ENCODE data around the gene SLC25A13. TPM values are rescaled to one million over a fixed set of nuclear protein-coding genes. Genes with fewer than 3 reads are reported as not detected.

SLC25A13 gene
- total RNA-seq, 1 donor from 2014 or later: 28.5 TPM

DNA sequence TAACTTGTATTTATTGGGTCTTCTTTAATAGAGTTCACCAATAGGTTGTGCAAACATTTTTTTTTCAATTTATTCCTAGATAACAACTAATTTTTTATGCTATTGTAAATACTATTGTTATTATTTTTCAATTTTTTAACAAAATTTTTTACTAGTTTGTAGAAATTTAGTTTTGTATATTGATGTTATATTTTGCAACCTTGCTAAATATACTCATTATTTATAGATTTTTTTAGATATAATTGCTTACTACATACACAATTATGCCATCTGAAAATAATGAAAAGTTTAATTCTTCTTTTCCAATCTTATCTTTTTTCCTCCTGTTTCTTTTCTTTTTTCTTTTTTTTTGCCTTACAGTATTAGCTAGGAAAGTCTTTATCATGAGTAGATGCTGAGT is 216.9 kb downstream of the SLC25A13 start:
- peaks cover 2% of the 10 kb centered on the region for H3K9me3 Mint-ChIP-seq
- no peak for ATAC-seq (ENCODE audit: low read depth)
- H3K36me3 Mint-ChIP-seq (ENCODE audit: low read depth): no peaks in the 10 kb centered on the region
- intact Hi-C loops (cut with micrococcal nuclease): no loop called here
- CTCF ChIA-PET: no interaction called here
- no peaks in the 10 kb centered on the region for H3K27me3 Mint-ChIP-seq
- TF ChIP-seq, protein P1, sequence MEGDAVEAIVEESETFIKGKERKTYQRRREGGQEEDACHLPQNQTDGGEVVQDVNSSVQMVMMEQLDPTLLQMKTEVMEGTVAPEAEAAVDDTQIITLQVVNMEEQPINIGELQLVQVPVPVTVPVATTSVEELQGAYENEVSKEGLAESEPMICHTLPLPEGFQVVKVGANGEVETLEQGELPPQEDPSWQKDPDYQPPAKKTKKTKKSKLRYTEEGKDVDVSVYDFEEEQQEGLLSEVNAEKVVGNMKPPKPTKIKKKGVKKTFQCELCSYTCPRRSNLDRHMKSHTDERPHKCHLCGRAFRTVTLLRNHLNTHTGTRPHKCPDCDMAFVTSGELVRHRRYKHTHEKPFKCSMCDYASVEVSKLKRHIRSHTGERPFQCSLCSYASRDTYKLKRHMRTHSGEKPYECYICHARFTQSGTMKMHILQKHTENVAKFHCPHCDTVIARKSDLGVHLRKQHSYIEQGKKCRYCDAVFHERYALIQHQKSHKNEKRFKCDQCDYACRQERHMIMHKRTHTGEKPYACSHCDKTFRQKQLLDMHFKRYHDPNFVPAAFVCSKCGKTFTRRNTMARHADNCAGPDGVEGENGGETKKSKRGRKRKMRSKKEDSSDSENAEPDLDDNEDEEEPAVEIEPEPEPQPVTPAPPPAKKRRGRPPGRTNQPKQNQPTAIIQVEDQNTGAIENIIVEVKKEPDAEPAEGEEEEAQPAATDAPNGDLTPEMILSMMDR (IDR thresholded peaks at IDR 0.05): no peak
- POLR2A ChIA-PET: no interaction called here
- H3K4me3 Mint-ChIP-seq: no peak overlapping the region
- no peaks in the 10 kb centered on the region for H3K4me1 Mint-ChIP-seq
- H3K27ac Mint-ChIP-seq: no peak overlapping the region
- DNase-seq: no peak

DNA sequence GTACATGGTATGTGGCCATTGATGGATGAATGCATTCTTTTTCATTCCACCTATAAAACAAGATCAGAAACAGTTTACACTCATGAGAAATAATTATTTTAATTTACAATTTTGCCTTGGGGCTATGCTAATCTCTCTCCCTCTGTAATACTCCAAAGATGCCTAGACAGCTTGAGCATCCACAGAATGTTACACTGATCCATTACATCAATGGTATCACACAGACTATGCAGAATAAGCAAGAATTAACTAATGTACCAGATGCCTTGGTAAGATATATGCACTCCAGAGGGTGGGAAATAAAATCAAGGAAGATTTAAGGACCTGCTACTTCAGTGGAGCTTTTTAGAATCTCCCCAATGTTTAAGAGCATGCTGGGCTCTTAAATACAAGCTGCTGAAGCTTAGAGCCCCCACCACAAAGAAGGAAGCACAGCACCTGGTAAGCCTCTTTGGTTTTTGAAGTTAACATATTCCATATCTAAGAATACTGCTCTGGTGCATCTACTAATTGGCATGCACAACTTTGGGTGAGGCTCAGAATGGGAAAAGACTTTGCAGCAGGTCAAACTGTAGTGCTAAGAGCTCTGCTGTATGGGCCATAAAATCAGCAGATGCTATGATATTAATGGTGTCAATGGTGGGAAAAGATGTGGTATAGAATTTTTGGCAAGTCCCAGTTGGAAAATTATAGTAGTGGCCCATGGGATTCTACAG is 219.6 kb downstream of the SLC25A13 start:
- POLR2A ChIA-PET: no interaction called here
- no peaks in the 10 kb centered on the region for H3K4me1 Mint-ChIP-seq
- intact Hi-C loops (cut with micrococcal nuclease): no loop called here

DNA sequence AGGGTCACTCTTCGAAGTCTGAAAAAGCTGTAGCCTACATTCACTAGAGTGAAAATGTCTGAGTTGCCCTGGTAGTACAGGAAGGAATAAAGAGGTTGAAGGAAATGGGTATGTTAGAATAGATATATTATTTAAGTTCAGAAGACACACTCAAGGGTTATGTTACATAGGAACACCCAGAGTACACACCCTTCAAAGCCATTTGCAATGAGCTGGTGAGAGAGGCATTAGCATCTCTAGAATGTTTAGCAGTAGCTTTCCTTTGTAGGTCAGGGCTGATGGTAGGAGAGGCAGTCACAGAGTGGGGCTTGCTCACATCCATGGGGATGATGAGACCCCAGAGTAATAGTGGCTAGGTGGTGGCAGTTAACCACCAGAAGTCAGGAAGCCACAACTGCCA is 221.2 kb downstream of the SLC25A13 start:
- Mint-ChIP-seq H3K36me3 (ENCODE audit: low read depth) (no peaks in the 10 kb centered on the region), H3K27me3 (peaks cover 14% of the 10 kb centered on the region), H3K4me3 (no peak overlapping the region), H3K9me3 (peaks cover 4% of the 10 kb centered on the region), H3K4me1 (no peaks in the 10 kb centered on the region), H3K27ac (no peak overlapping the region)
- DNase-seq: no peak
- POLR2A ChIA-PET: no interaction called here
- CTCF ChIA-PET: no interaction called here
- intact Hi-C loops (cut with micrococcal nuclease): no loop called here
- TF ChIP-seq, protein P1 (IDR thresholded peaks at IDR 0.05): no peak
- ATAC-seq (ENCODE audit: low read depth): no peak

More for the DNA sequence above, 219.6 kb downstream of the SLC25A13 start:
- peaks cover 10% of the 10 kb centered on the region for H3K27me3 Mint-ChIP-seq
- no peaks in the 10 kb centered on the region for H3K36me3 Mint-ChIP-seq (ENCODE audit: low read depth)
- ATAC-seq (ENCODE audit: low read depth) (no peak), DNase-seq (no peak)
- peaks cover 4% of the 10 kb centered on the region for H3K9me3 Mint-ChIP-seq
- CTCF ChIA-PET: no interaction called here
- no peak overlapping the region for H3K27ac Mint-ChIP-seq
- TF ChIP-seq, protein P1 (IDR thresholded peaks at IDR 0.05): no peak
- H3K4me3 Mint-ChIP-seq: no peak overlapping the region

DNA sequence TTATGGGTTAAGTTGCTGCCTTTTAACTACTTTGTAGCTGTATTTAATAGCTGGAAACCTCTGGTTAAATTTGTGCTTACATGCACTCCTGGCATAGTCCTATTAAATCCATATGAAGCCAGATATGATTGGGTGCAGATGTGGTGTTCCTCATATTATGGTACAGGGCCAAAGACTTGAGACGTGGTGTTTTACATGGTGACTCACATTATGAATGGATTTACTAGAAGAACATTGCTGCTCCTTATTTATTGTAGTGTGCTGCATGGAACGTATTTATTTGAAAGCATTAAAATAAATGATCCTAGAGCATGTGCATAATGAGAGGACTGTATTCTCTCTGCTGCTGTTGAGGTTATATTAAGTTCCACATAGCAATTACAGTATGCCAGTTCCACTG is 224.1 kb downstream of the SLC25A13 start:
- DNase-seq: no peak
- H3K4me3 Mint-ChIP-seq: no peak overlapping the region
- H3K36me3 Mint-ChIP-seq (ENCODE audit: low read depth): no peaks in the 10 kb centered on the region
- peaks cover 18% of the 10 kb centered on the region for H3K27me3 Mint-ChIP-seq
- H3K4me1 Mint-ChIP-seq: no peaks in the 10 kb centered on the region
- ChIA-PET POLR2A (no interaction called here), CTCF (no interaction called here)
- no peak for ATAC-seq (ENCODE audit: low read depth)
- intact Hi-C loops (cut with micrococcal nuclease): no loop called here
- no peak overlapping the region for H3K27ac Mint-ChIP-seq
- TF ChIP-seq, protein P1 (IDR thresholded peaks at IDR 0.05): no peak
- H3K9me3 Mint-ChIP-seq: peaks cover 4% of the 10 kb centered on the region

DNA sequence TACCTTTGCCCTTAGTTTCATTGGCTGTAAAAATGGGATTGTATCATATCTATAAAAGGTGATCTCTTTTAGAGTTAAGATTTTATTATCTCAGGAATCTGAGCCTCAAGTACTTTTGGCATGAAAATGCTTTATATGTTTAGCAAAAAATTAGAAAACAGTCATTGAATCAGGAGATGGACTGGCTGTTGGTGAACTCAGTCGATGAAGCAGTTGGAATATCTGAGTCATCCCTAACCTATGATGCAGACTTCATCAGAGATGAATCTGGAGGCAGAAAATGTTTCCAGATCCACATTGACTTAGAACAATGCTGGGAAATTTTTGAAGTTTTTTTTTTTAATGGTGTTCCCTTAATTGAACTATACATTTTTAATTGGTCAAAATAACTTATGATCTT is 228.5 kb downstream of the SLC25A13 start:
- ChIA-PET CTCF (no interaction called here), POLR2A (no interaction called here)
- H3K36me3 Mint-ChIP-seq (ENCODE audit: low read depth): no peaks in the 10 kb centered on the region
- intact Hi-C loops (cut with micrococcal nuclease): no loop called here
- H3K9me3 Mint-ChIP-seq: peaks cover under 1% of the 10 kb centered on the region
- H3K4me3 Mint-ChIP-seq: no peak overlapping the region
- ATAC-seq (ENCODE audit: low read depth) (no peak), DNase-seq (no peak)
- H3K27ac Mint-ChIP-seq: no peak overlapping the region
- H3K27me3 Mint-ChIP-seq: peaks cover 23% of the 10 kb centered on the region
- no peaks in the 10 kb centered on the region for H3K4me1 Mint-ChIP-seq
- TF ChIP-seq, protein P1 (IDR thresholded peaks at IDR 0.05): no peak

All from activated B cell treated with CpG ODN at 0.5 μM for 24 hours (primary cell).